ENCODE measurements around the gene TNIP1. TPM values are rescaled to one million over a fixed set of nuclear protein-coding genes. Genes with fewer than 3 reads are reported as not detected.
A peak's percentile ranks its signal among the peaks of the same experiment; 100 is the strongest.

Gene TNIP1
- total RNA-seq, 6 donors from 2014 or later: 109 to 166 (median 130) TPM

- H3K36me3 ChIP-seq: peaks cover 3 to 39% (median 19%) of the 10 kb centered on the region in 4 donors
- H3K9me3 ChIP-seq: no peaks in the 10 kb centered on the region
- no peaks in the 10 kb centered on the region for H3K27me3 ChIP-seq
- WGBS, 2 donors: 93 to 96% methylated on average over 10 to 12 of the region's 12 CpGs
- peak overlapping the region in 2 of 4 donors; percentile 71 to 76 for H3K27ac ChIP-seq
- H3K4me1 ChIP-seq: peaks cover 61 to 86% (median 79%) of the 10 kb centered on the region in 4 donors
- DNase-seq: no peak
- TF ChIP-seq CTCF (IDR thresholded peaks at IDR 0.05) (no peak), POLR2A (IDR thresholded peaks at IDR 0.05) (no peak), EP300 (IDR thresholded peaks at IDR 0.05) (no peak), POLR2AphosphoS5 (IDR thresholded peaks at IDR 0.05) (no peak)
- no peak overlapping the region for H3K4me3 ChIP-seq
- ATAC-seq (ENCODE audit: low FRiP score in 2 of 2): no peak
Measured at GRCh38 chr5:151064916-151065499, 15.8 kb downstream of the TNIP1 start.

GRCh38 chr5:151063142-151063989 lies 17.5 kb downstream of the TNIP1 start:
- WGBS, 2 donors: 55 to 59% methylated on average over 14 to 17 of the region's 17 CpGs
- H3K36me3 ChIP-seq: peaks cover 8 to 55% (median 26%) of the 10 kb centered on the region in 4 donors
- H3K4me3 ChIP-seq: no peak overlapping the region
- ATAC-seq (ENCODE audit: low FRiP score in 2 of 2) (peak in 1 of 2 donors; percentile 66), DNase-seq (peak in 1 of 2 donors; percentile 50)
- H3K4me1 ChIP-seq: peaks cover 59 to 83% (median 75%) of the 10 kb centered on the region in 4 donors
- H3K27me3 ChIP-seq: no peaks in the 10 kb centered on the region
- TF ChIP-seq POLR2A (IDR thresholded peaks at IDR 0.05): no peak
- no peak for TF ChIP-seq CTCF (IDR thresholded peaks at IDR 0.05)
- TF ChIP-seq POLR2AphosphoS5 (IDR thresholded peaks at IDR 0.05): peak in 1 of 2 donors; percentile 17
- no peaks in the 10 kb centered on the region for H3K9me3 ChIP-seq
- peak overlapping the region; percentile 67 to 76 (median 72) for H3K27ac ChIP-seq

- ATAC-seq (ENCODE audit: low FRiP score in 2 of 2) (no peak), DNase-seq (no peak)
- H3K9me3 ChIP-seq: no peaks in the 10 kb centered on the region
- 96 to 98% methylated on average over 5 of the region's 5 CpGs for WGBS, 2 donors
- no peak for TF ChIP-seq POLR2AphosphoS5 (IDR thresholded peaks at IDR 0.05)
- TF ChIP-seq EP300 (IDR thresholded peaks at IDR 0.05): no peak
- TF ChIP-seq POLR2A (IDR thresholded peaks at IDR 0.05): no peak
- TF ChIP-seq CTCF (IDR thresholded peaks at IDR 0.05): no peak
- peaks cover 54 to 75% (median 68%) of the 10 kb centered on the region in 4 donors for H3K4me1 ChIP-seq
- H3K36me3 ChIP-seq: peaks cover 13 to 63% (median 33%) of the 10 kb centered on the region in 4 donors
- H3K4me3 ChIP-seq: no peak overlapping the region
- H3K27ac ChIP-seq: peak overlapping the region; percentile 67 to 83 (median 74)
- H3K27me3 ChIP-seq: no peaks in the 10 kb centered on the region
Measured at GRCh38 chr5:151062405-151063141, 18.3 kb downstream of the TNIP1 start.

- Histone ChIP-seq H3K27me3 (no peaks in the 10 kb centered on the region), H3K36me3 (peaks cover 14 to 77% (median 44%) of the 10 kb centered on the region in 4 donors), H3K4me1 (peaks cover 54 to 70% (median 68%) of the 10 kb centered on the region in 4 donors), H3K9me3 (no peaks in the 10 kb centered on the region), H3K4me3 (no peak overlapping the region), H3K27ac (peak overlapping the region; percentile 76 to 84 (median 80))
- no peak for ATAC-seq (ENCODE audit: low FRiP score in 2 of 2)
- TF ChIP-seq CTCF (IDR thresholded peaks at IDR 0.05) (no peak), EP300 (IDR thresholded peaks at IDR 0.05) (peak in 2 of 4 donors; percentile 50 to 53), POLR2A (IDR thresholded peaks at IDR 0.05) (no peak), POLR2AphosphoS5 (IDR thresholded peaks at IDR 0.05) (peak; percentile 79)
- WGBS, 2 donors: 81 to 82% methylated on average over 6 of the region's 6 CpGs
- DNase-seq: no peak
Measured at GRCh38 chr5:151060742-151061141, 20.1 kb downstream of the TNIP1 start.
